ACC112 (cell line): ENCODE results near the gene CCDC69.

Source experiments
- H2AFZ ChIP-seq: fragments of 200-600 bp; sonication (generic); one replicate; pipeline ENCODE4 v1.6.0; 2017; ENCODE audit warnings: antibody characterized with exemption, low read length; ENCODE audit not compliant: unreplicated experiment
- H3K27ac ChIP-seq: fragments of 200-600 bp; sonication (generic); 2 replicates; pipeline ENCODE4 v1.5.1; 2014; ENCODE audit warnings: low read depth, mild to moderate bottlenecking, antibody characterized with exemption, low read length, moderate library complexity
- H3K27me3 ChIP-seq: fragments of 200-600 bp; sonication (generic); 2 replicates; pipeline ENCODE4 v1.6.1; 2014; ENCODE audit warnings: mild to moderate bottlenecking, antibody characterized with exemption, low read length, moderate library complexity, mixed read lengths; ENCODE audit not compliant: insufficient read depth
- H3K36me3 ChIP-seq: fragments of 200-600 bp; sonication (generic); 2 replicates; pipeline ENCODE4 v1.6.1; 2016; ENCODE audit warnings: mild to moderate bottlenecking, antibody characterized with exemption, low read length, moderate library complexity, mixed read lengths; ENCODE audit not compliant: insufficient read depth
- H3K4me1 ChIP-seq: fragments of 200-600 bp; sonication (generic); one replicate; pipeline ENCODE4 v1.6.1; 2016; ENCODE audit warnings: low read length, mixed read lengths; ENCODE audit not compliant: insufficient read depth, unreplicated experiment, control insufficient read depth
- H3K4me3 ChIP-seq: fragments of 200-600 bp; sonication (generic); 2 replicates; pipeline ENCODE4 v1.5.1; 2014; ENCODE audit warnings: mild to moderate bottlenecking, low read depth, low read length
- H3K79me2 ChIP-seq: fragments of 200-600 bp; sonication (generic); one replicate; pipeline ENCODE4 v1.6.0; 2016; ENCODE audit warnings: low read length; ENCODE audit not compliant: control insufficient read depth, unreplicated experiment, insufficient read depth

CCDC69 gene

DNA sequence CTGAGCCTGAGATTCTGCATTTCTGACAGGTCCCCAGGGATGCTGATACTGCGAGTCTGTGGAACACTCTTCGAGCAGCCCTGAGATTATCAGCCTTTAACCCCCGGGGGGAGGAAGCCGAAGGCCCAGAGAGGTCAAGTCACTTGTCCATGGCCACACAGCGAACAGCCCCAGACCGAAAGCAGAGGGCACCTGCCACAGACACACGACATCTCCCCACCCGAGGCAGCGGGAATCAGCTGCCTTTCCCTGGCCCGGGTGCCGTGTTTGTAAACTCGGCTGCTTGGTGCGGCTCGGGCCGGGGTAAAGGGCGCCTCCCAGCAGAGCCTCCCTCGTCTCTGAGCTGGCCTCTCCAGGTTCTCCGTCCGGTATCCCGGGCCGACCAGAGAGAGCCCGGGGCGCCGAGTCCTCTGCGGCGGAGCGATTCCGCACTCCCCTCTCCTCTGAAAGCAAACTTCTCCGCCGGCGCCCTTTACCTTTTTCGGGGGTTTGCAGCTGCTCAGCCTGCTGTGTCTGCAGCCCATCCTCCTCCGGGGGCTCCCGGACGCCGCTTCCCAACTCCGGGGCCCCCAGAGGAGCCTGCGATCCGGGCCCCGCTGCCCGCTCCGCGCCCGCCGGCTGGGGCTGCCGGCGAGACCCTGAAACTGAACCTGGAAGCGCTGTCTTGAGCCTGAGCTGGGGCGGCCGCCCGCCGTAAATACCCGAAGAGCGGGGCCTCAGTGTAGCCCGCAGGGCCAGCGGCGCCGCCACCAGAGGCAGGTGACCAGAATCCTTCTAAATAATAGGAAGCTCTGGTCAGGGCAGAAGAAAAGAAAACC lies at the start of gene CCDC69:
Gene CCDC69, minus strand, starts transcription at position 646 of the 818 bp plus-strand sequence. Its CDS starts 122 bp downstream, at position 524.
- no peaks in the 10 kb centered on the region for H3K79me2 ChIP-seq
- peak within 1 kb of the TSS; percentile 90 for H2AFZ ChIP-seq
- H3K4me3 ChIP-seq = peak within 1 kb of the TSS; percentile 83
- no peak within 1 kb of the TSS for H3K27ac ChIP-seq
- H3K27me3 ChIP-seq = peaks cover 7% of the 10 kb centered on the region; the same call in 1 of the 2 replicates
- peaks cover 3% of the 10 kb centered on the region for H3K4me1 ChIP-seq
- H3K36me3 ChIP-seq = no peaks in the 10 kb centered on the region

GRCh38 chr5:151271336-151271735 lies 47.4 kb upstream of the CCDC69 start:
- Histone ChIP-seq H3K27ac (no peak overlapping the region), H3K4me3 (no peak overlapping the region), H3K79me2 (no peaks in the 10 kb centered on the region), H3K27me3 (peaks cover 11% of the 10 kb centered on the region), H3K36me3 (no peaks in the 10 kb centered on the region), H3K4me1 (peaks cover 13% of the 10 kb centered on the region), H2AFZ (no peak overlapping the region)

DNA sequence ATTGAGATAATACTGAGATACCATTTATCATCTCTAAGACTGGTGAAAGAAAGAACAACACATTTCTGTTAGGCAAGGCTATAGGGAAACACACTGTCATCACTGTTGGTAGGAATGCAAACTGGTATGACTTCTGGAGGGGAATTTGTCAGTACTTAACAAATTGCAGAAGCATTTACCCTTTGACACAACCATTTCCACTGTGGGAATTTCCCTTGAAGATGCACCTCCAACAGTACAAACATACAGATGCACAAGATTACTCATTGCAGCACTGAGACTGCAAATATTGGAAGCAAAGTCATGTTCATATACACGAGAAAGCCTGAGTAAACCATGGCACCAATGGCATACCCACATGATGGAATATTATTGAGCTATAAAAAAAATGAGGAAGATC lies 46.7 kb upstream of the CCDC69 start:
- Histone ChIP-seq H3K27me3 (peaks cover 7% of the 10 kb centered on the region), H3K79me2 (no peaks in the 10 kb centered on the region), H3K4me1 (peaks cover 13% of the 10 kb centered on the region), H2AFZ (no peak overlapping the region), H3K27ac (no peak overlapping the region), H3K36me3 (no peaks in the 10 kb centered on the region), H3K4me3 (no peak overlapping the region)

DNA sequence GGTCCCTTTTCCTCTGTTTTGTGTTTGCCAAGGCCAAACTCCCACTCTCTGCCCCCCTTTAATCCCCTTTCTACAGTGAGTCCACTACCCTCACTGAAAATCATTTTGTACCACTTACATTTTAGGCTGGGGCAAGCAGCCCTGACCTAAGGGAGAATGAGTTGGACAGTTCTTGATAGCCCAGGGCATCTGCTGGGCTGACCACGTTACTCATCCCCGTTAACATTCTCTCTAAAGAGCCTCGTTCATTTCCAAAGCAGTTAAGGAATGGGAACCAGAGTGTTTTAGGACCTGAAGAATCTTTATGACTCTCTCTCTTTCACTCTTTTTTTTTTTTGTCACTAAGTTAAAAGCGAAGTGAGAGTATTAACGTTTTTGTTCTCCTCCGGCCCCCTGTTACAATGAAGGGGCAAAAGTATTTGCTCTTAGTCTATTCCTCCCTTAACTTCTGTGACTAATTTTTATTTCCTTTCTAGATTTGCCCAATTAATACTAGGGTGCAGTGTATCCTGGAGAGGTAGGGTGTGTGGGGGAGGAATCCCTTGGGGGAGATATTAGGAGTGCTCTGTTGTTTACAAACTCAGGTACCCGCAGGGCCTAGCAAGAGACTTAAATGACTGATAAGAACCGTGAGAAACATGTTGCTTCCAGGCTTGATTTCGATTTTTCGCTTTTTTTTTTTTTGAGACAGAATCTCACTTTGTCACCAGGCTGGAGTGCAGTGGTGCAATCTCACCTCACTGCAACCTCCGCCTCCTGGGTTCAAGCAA lies 43.8 kb upstream of the CCDC69 start:
- no peaks in the 10 kb centered on the region for H3K36me3 ChIP-seq
- no peaks in the 10 kb centered on the region for H3K79me2 ChIP-seq
- no peak overlapping the region for H3K4me3 ChIP-seq
- H3K27ac ChIP-seq = no peak overlapping the region
- H3K4me1 ChIP-seq = peaks cover 25% of the 10 kb centered on the region
- H2AFZ ChIP-seq = no peak overlapping the region
- H3K27me3 ChIP-seq = no peaks in the 10 kb centered on the region

DNA sequence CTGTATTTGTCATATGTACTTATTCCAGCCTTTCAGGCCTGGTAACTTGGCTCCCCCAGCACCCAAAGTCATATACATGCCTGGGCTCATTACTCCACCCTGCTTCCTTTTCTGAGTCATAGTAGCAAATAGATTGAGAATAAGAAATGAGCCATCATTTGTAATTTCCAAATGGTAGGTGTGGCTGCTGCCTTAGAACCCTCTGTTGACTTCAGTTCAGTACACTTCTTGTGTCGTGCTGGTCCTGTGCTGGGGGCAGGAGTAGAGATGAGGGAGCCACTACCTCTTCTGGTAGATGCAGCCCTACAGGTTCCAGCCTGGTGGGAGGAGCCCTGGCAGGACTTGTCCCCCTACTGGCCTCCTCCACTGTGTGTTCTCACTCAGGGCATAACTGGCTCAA lies 40.2 kb upstream of the CCDC69 start:
- Histone ChIP-seq H3K4me1 (peaks cover 12% of the 10 kb centered on the region), H3K4me3 (no peak overlapping the region), H2AFZ (no peak overlapping the region), H3K36me3 (no peaks in the 10 kb centered on the region), H3K79me2 (no peaks in the 10 kb centered on the region), H3K27me3 (no peaks in the 10 kb centered on the region), H3K27ac (peak overlapping the region; percentile 14; the same call in 1 of the 2 replicates)

DNA sequence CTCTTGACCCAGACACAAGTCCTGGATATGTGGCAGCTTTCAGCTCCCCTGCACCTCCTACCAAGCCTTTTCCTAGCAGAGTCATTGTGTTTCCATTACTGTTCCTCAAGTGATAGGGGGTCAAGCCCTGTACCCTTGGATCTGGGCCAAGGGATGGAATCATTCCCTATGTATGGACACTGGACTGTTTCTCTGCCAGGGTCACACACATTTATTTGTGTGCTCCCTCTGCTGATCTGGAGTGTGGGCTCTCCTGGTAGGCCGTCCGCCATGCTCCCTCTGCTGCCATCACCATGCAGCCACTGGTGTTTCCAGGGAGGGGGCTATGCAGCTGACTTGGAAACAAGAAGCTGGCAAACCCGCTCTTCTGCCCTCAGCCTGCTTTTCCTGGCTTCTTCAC lies 38.6 kb upstream of the CCDC69 start:
- Histone ChIP-seq H3K36me3 (no peaks in the 10 kb centered on the region), H3K4me1 (peaks cover 12% of the 10 kb centered on the region), H3K27me3 (no peaks in the 10 kb centered on the region), H2AFZ (no peak overlapping the region), H3K27ac (no peak overlapping the region), H3K4me3 (no peak overlapping the region), H3K79me2 (no peaks in the 10 kb centered on the region)

DNA sequence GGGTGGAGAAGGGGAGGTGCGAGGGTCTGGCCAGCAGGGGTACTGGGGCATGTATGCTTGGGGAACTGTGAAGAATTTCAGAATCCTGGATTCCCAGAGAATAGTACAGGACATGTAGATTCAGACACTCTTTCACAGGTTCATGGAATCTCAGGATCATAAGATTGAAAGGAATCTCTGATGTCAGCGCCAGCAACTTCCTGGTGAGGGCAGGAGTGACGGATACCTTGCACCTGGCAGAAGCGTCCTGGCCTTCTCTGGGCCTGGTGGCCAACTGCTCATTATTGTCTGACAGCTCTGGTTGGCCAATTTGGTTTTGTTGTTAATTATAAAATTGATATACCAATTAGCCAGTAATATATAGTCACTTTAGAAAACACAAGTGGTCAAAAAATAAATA lies 36.0 kb upstream of the CCDC69 start:
- Histone ChIP-seq H3K4me3 (no peak overlapping the region), H2AFZ (no peak overlapping the region), H3K4me1 (peaks cover 12% of the 10 kb centered on the region), H3K27ac (no peak overlapping the region), H3K27me3 (no peaks in the 10 kb centered on the region), H3K79me2 (peaks cover 3% of the 10 kb centered on the region), H3K36me3 (no peaks in the 10 kb centered on the region)

DNA sequence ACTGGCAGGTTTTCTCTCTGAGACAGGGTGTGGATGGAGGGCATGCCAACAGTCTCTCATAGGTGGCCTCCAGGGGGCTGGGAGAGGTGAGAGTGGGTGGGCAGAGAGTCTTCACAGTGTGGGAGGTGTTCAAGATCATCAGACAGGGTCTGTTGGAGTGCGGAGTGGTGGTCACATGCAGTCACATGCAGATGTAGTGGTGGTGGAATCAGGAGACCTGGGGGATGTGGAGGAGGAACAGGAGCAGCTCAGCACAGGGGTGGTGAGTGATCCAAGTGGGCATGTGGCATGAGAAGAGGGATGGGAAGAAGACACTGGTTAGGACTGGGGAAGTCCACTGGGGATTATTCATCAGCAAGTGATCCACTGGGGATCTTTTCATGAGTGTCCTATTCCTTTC lies 34.9 kb upstream of the CCDC69 start:
- Histone ChIP-seq H3K4me3 (no peak overlapping the region), H3K36me3 (no peaks in the 10 kb centered on the region), H2AFZ (no peak overlapping the region), H3K79me2 (peaks cover 4% of the 10 kb centered on the region), H3K27me3 (no peaks in the 10 kb centered on the region), H3K4me1 (peaks cover 14% of the 10 kb centered on the region), H3K27ac (no peak overlapping the region)

- Histone ChIP-seq H3K4me3 (no peak overlapping the region), H3K27ac (no peak overlapping the region), H2AFZ (no peak overlapping the region), H3K79me2 (peaks cover 4% of the 10 kb centered on the region), H3K27me3 (no peaks in the 10 kb centered on the region), H3K36me3 (no peaks in the 10 kb centered on the region), H3K4me1 (peaks cover 10% of the 10 kb centered on the region)
These were observed 34.3 kb upstream of the CCDC69 start for GRCh38 chr5:151258201-151258611.

GRCh38 chr5:151257731-151258181 lies 33.9 kb upstream of the CCDC69 start:
- Histone ChIP-seq H3K79me2 (peaks cover 4% of the 10 kb centered on the region), H3K27me3 (no peaks in the 10 kb centered on the region), H3K4me1 (peaks cover 10% of the 10 kb centered on the region), H3K4me3 (no peak overlapping the region), H3K27ac (no peak overlapping the region), H3K36me3 (no peaks in the 10 kb centered on the region), H2AFZ (no peak overlapping the region)
